Uterus (tissue), 4 donors: ENCODE measurements around the gene SCG5. TPM values are rescaled to one million over a fixed set of nuclear protein-coding genes. Genes with fewer than 3 reads are reported as not detected.
A peak's percentile ranks its signal among the peaks of the same experiment; 100 is the strongest.

Experiments used
- DNase-seq, 2 donors: peaks; one replicate each; pipeline ENCODE4 v3.0.0-alpha.2; 2019 to 2020
- H3K27ac ChIP-seq, 2 donors: fragments of 200-600 bp; sonication (generic); 1 replicate in 1 of 2; 2 replicates in 1 of 2; pipeline ENCODE4 v1.5.1; 2016 to 2018
- H3K27me3 ChIP-seq, 2 donors: fragments of 200-600 bp; sonication (generic); one replicate each; pipeline ENCODE4 v1.5.1; 2018 to 2019; ENCODE audit warnings: control low read depth in 1 of 2
- H3K36me3 ChIP-seq, 2 donors: fragments of 200-600 bp; sonication (generic); one replicate each; pipeline ENCODE4 v1.5.1; 2019; ENCODE audit warnings: control low read depth in 1 of 2
- H3K4me1 ChIP-seq, 2 donors: fragments of 200-600 bp; sonication (generic); one replicate each; pipeline ENCODE4 v1.5.1; 2018 to 2019; ENCODE audit warnings: control low read depth in 1 of 2
- H3K4me3 ChIP-seq, 2 donors: fragments of 200-600 bp; sonication (generic); 1 replicate in 1 of 2; 2 replicates in 1 of 2; pipeline ENCODE4 v1.5.1; 2018 to 2019; ENCODE audit warnings: mild to moderate bottlenecking in 1 of 2
- H3K9me3 ChIP-seq, 2 donors: fragments of 200-600 bp; sonication (generic); one replicate each; pipeline ENCODE4 v1.5.1; 2019; ENCODE audit warnings: control low read depth in 1 of 2
- CTCF ChIP-seq, 4 experiments: fragments of 200-600 bp in 2 of 4; fragments of 450-650 bp in 2 of 4; sonication (generic) in 2 of 4; IDR thresholded peaks; one replicate each; pipeline ENCODE4 v1.5.1; 2016 to 2019; ENCODE audit warnings: antibody characterized with exemption in 4 of 4, mild to moderate bottlenecking in 2 of 4, moderate library complexity in 1 of 4
- POLR2A ChIP-seq, 2 donors: fragments of 450-650 bp; IDR thresholded peaks; one replicate each; pipeline ENCODE4 v1.6.1; 2016; ENCODE audit warnings: antibody characterized with exemption in 2 of 2, mild to moderate bottlenecking in 1 of 2, moderate library complexity in 1 of 2
- intact Hi-C: fragments of 100-400 bp; cut with DNase I; formaldehyde crosslinking; loops from one replicate; pipeline ENCODE4 v1.15.1; 2023; ENCODE audit warnings: low total_unique reads
- total RNA-seq, 4 donors: library from RNA; depleted of rRNA in 3 of 4; stranded (reverse); fragments of >200 nt in 3 of 4; gene quantifications; one replicate each; pipeline versions ENCODE4 v1.1.0 to v1.2.4, GENCODE V29; 2014 to 2023
- donor health status: DM: yes; HTN: yes; CAD: no.

Gene SCG5
- total RNA-seq, 4 donors from 2014 or later: 1.4 to 42.2 TPM; not detected in 2

GRCh38 chr15:32715276-32715675 lies 73.8 kb downstream of the SCG5 start:
- intact Hi-C loops: no loop called here
- Histone ChIP-seq H3K27me3 (peaks cover 5 to 12% of the 10 kb centered on the region in 2 donors), H3K27ac (no peak overlapping the region), H3K36me3 (no peaks in the 10 kb centered on the region), H3K9me3 (no peaks in the 10 kb centered on the region), H3K4me1 (peaks cover 0 to 4% of the 10 kb centered on the region in 2 donors), H3K4me3 (no peak overlapping the region)
- TF ChIP-seq POLR2A (IDR thresholded peaks at IDR 0.05): no peak
- TF ChIP-seq CTCF (IDR thresholded peaks at IDR 0.05): no peak
- DNase-seq: no peak

GRCh38 chr15:32716216-32716914 lies 74.9 kb downstream of the SCG5 start:
- intact Hi-C loops: no loop called here
- peaks cover 5 to 12% of the 10 kb centered on the region in 2 donors for H3K27me3 ChIP-seq
- no peaks in the 10 kb centered on the region for H3K9me3 ChIP-seq
- H3K36me3 ChIP-seq: no peaks in the 10 kb centered on the region
- no peak overlapping the region for H3K4me3 ChIP-seq
- no peak overlapping the region for H3K27ac ChIP-seq
- TF ChIP-seq POLR2A (IDR thresholded peaks at IDR 0.05): no peak
- no peak for TF ChIP-seq CTCF (IDR thresholded peaks at IDR 0.05)
- H3K4me1 ChIP-seq: peaks cover 0 to 4% of the 10 kb centered on the region in 2 donors
- no peak for DNase-seq

GRCh38 chr15:32716915-32717425 lies 75.5 kb downstream of the SCG5 start:
- no peak for DNase-seq
- TF ChIP-seq CTCF (IDR thresholded peaks at IDR 0.05): no peak
- TF ChIP-seq POLR2A (IDR thresholded peaks at IDR 0.05): no peak
- H3K4me1 ChIP-seq: peaks cover 0 to 4% of the 10 kb centered on the region in 2 donors
- no peaks in the 10 kb centered on the region for H3K36me3 ChIP-seq
- H3K9me3 ChIP-seq: no peaks in the 10 kb centered on the region
- intact Hi-C loops: no loop called here
- peaks cover 5 to 12% of the 10 kb centered on the region in 2 donors for H3K27me3 ChIP-seq
- H3K4me3 ChIP-seq: peak overlapping the region; percentile 24 to 34
- H3K27ac ChIP-seq: peak overlapping the region in 1 of 2 donors; percentile 46

GRCh38 chr15:32717426-32718226 lies 76.1 kb downstream of the SCG5 start, which contains the start of gene GREM1:
GREM1 (plus strand) TSS chr15:32718004; CDS start chr15:32730691, 12,687 bp downstream.
- TF ChIP-seq CTCF (IDR thresholded peaks at IDR 0.05): no peak
- TF ChIP-seq POLR2A (IDR thresholded peaks at IDR 0.05): no peak
- no peak for DNase-seq
- Histone ChIP-seq H3K4me3 (peak within 1 kb of the TSS; percentile 24 to 34), H3K27ac (peak within 1 kb of the TSS in 1 of 2 donors; percentile 46), H3K4me1 (peaks cover 0 to 4% of the 10 kb centered on the region in 2 donors), H3K9me3 (no peaks in the 10 kb centered on the region), H3K36me3 (no peaks in the 10 kb centered on the region), H3K27me3 (peaks cover 5 to 12% of the 10 kb centered on the region in 2 donors)
- intact Hi-C loops: no loop called here
